Superior temporal gyrus (tissue), 1 donor: Measurements from ENCODE around the gene ANKRD55.
"Not testable (repeated sequence)": the region's sequence is repeated elsewhere in the genome, so short reads cannot be mapped to it uniquely, and the experiment has no call there.

Experiments used
- DNase-seq: peaks from one replicate; pipeline ENCODE4 v3.0.0-alpha.2; 2016; ENCODE audit errors: extremely low spot score

ANKRD55 gene

DNA sequence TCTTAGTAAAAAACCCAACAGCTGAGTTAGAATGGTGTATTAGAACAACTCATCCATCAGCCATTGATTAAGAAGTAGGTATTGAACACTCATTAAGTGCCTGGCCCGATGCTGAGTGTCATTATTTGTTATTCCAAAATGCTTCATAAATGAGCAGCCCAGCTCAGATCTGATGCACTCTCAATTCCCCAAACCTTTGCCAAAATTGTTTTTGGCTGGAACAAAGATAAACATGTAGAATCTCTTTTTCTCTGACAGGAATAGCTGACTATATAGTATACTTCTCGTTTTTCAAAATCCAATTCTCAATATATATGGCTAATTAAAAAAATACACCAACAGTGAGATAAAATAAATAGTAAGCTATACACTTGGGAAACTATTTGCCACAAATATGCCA, 20.0 kb upstream of the ANKRD55 start:
- DNase-seq: no peak

DNA sequence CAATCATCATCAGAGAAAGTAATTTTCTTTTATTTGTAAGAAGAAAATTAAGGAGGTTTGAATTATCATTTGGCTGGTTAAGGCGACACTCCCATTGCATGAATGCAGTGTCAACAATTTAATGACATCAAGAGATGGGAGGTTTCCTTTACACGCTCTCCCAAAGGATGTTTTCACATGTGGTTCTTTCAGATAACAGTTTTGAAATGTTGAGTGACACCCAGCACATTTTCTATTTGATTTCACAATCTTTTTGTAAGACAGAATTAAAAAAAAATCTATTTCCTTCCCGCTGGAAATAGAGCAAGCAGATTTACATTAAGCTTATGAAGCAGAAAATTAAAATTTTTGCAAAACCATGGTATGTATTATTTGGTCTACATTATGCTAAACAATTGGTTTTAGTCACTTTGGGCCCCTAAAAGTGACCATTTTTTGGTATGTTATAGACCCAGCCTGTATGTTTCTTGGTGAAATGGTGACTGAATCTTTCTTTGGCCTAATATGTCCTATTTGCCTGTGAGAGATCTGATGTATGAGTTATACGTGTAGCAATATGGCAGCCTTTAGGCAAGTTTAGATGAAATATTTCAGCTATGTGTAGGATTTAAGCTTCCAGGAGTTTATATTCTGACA, 18.9 kb upstream of the ANKRD55 start:
- DNase-seq: no peak

DNA sequence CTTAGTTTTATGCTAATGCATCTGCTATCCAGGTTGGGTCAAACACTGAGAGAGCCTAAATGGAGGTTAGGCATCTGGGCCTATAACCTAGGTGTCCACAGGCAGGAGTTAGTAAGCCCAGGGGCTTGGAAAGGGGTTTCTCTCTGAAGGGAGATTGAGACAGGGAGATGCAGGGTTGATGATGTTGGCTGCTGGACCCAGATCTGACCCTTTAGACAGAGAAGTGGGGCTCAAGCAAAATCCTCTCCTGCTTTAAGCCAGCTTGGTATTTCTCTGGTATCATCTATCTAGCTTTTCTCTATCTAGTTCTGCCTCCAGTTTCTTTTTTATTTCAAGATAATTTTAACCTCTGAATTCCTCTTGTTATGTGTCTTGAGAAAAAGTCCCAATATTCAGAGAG, 18.3 kb upstream of the ANKRD55 start:
- DNase-seq: no peak

DNA sequence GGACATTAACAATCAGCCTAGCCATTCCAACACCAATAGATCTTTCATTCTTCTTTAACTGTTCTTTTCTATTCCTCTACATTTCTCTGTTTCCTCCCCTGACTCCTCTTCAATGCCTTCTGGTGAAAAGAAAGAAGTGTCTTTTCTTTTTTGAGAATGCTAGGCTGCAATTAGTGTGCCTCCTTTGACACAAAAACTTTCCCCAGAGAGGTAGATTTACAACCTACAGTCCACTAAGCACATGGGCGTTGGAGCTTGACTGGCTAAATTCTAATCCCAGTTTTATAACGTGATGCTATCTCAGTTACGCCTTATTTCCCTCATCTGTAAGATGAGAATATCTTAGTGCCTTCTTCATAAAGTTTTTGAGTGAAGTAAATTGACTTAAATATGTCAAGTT, 16.9 kb upstream of the ANKRD55 start:
- no peak for DNase-seq

- DNase-seq: not testable (repeated sequence)
These were observed 16.0 kb upstream of the ANKRD55 start for GRCh38 chr5:56249085-56249484.

GRCh38 chr5:56247592-56247991, 14.5 kb upstream of the ANKRD55 start:
- DNase-seq: no peak

GRCh38 chr5:56246769-56247168, 13.6 kb upstream of the ANKRD55 start:
- no peak for DNase-seq

- no peak for DNase-seq
These were observed 12.4 kb upstream of the ANKRD55 start for GRCh38 chr5:56245481-56245880.

DNA sequence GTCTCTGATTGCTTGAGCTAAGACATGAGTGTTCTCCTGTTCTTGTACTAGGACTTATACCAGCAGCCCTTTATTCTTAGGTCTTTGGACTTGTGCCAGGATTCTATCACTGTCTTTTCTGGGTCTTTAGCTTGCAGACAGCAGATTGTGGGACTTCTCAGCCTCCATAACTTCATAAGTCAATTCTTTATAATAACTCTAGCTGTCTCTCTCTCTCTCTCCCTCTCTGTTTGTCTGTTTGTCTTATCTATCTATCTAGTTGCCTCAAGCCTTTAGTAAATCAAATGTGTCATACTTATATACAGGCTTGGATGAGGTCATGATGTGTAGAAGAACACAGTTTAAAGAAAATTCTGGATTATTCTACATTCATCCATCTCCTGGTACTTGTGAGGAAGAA, 11.5 kb upstream of the ANKRD55 start:
- DNase-seq: no peak

- not testable (repeated sequence) for DNase-seq
These were observed 9.1 kb upstream of the ANKRD55 start for GRCh38 chr5:56242271-56242670.

- no peak for DNase-seq
These were observed 592 bp downstream of the ANKRD55 start for GRCh38 chr5:56232538-56232937.

GRCh38 chr5:56230576-56230975, 2.6 kb downstream of the ANKRD55 start:
- DNase-seq: no peak

DNA sequence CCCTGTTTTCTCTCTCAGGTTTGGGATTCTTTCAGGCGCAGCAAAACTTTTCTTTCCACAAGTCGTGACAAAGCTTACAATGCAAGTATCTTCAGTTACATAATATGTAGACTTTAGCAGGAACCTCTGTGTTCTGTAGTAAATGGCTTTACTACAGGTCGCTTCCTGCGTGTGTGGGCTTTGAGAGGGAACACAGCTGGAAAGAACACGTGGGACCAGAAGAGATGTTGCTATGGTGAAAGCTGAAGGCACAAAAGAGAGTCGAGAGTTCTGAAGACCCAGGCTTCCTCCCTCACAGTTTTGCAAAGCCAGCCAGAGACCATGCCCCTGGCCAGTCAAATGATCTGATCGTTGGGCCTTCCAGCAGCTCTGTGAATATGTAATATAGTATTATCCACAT, 4.0 kb downstream of the ANKRD55 start:
- DNase-seq: no peak

DNA sequence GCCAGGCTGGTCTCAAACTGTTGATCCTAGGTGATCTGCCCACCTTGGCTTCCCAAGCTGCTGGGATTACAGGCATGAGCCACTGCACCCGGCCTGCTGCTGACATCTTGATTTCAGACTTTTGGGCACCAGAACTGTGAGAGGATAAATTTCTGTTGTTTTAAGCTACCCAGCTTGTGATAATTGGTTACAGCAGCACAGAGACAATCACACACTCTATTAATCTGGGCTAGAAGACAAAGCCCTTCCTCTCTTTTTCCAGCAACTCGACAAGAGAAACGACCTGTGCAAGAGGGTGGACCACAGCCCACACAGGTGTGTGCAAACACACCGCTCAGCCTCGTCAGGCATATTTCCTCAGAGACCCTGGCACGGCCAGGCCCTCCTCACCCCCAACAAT, 4.5 kb downstream of the ANKRD55 start:
- no peak for DNase-seq

DNA sequence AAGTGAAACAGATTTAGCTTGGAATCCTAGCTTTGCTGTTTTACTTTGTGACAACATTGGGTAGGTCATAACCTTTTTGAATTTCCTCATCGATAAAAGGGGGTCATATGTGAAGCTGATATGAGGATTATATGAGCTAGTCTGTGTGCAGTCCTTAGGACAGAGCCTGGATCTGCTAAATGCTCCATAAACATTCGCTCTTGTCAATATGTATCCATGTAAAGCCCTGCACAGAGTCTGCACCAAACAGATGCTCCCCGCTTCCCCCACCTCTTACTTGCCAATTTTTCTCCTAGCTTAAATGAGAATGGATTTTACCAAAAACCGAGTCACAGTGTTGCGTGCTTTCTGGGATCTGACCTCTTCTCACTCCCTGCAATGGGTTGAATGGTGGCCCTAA, 5.4 kb downstream of the ANKRD55 start:
- no peak for DNase-seq

DNA sequence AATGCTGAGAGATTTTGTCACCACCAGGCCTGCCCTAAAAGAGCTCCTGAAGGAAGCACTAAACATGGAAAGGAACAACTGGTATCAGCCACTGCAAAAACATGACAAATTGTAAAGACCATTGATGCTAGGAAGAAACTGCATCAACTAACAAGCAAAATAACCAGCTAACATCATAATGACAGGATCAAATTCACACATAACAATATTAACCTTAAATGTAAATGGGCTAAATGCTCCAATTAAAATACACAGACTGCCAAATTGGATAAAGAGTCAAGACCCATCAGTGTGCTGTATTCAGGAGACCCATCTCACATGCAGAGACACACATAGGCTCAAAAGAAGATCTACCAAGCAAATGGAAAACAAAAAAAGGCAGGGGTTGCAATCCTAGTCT, 9.8 kb downstream of the ANKRD55 start:
- DNase-seq: not testable (repeated sequence)

DNA sequence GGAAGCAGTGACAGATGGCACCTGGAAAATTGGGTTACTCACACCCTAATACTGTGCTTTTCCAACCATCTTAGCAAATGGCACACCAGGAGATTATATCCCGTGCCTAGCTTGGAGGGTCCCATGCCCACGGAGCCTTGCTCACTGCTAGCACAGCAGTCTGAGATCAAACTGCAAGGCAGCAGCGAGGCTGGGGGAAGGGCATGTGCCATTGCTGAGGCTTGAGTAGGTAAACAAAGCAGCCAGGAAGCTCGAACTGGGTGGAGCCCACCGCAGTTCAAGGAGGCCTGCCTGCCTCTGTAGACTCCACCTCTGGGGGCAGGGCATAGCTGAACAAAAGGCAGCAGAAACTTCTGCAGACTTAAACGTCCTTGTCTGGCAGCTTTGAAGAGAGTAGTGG, 11.5 kb downstream of the ANKRD55 start:
- not testable (repeated sequence) for DNase-seq

DNA sequence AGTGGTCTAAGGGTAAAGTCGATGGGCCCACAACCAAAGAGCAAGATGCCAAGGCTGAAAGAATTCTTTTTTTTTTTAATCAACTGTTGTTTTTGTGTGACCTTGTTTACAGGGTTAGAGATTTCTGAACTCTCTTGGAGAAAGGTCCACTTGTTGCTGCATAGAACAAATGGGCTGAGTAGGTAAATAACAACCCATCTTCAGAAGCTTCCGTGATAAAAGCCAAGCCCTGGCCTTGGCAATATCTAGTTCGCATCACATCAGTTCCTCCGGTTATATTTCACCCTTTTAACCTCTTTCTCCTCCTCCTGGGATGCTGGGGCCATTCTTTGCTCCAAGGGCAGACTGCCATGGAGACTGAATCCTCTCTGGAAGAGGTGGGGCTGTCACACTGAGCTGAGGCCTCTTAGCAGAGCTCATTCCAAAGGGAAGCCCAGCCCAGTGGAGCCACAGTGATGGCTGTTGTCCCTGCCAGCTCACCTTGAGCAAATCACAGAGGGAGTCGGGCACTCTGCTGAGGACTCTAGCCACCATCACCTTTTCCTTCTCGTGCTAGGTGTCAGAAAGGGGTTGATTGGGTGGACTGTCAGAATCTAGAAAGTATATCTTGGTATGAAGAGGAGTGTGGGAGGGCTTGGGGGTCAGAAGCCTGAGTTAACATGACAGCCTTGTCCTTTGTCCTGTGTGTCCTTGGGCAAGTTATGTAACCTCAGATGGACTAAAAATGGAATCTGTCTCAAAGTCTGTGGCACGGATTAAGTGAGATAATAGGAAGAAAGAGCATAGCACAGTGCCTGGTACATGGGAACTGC, 17.9 kb downstream of the ANKRD55 start:
- DNase-seq: no peak

DNA sequence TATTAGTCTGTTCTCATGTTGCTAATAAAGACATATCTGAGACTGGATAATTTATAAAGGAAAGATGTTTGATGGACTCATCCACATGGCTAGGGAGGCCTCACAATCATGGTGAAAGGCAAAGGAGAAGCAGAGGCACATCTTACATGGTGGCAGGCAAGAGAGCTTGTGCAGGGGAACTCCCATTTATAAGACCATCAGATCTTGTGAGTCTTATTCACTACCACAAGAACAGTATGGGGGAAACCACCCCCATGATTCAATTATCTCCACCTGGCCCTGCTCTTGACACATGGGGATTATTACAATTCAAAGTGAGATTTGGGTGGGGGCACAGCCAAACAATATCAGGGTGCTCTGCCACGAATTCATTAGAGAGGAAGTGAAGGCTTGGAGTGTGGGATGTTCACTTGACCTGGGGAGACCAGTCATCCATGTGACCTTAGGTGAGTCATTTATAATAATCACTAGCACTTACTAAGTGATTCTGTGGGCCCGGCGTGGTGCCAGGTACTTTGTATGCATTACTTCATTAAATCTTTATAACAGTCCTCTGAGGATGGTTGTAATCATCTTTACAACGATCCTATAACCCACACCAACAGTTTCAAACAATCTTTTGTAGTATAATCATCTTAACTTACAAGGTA, 19.1 kb downstream of the ANKRD55 start:
- DNase-seq: not testable (repeated sequence)

DNA sequence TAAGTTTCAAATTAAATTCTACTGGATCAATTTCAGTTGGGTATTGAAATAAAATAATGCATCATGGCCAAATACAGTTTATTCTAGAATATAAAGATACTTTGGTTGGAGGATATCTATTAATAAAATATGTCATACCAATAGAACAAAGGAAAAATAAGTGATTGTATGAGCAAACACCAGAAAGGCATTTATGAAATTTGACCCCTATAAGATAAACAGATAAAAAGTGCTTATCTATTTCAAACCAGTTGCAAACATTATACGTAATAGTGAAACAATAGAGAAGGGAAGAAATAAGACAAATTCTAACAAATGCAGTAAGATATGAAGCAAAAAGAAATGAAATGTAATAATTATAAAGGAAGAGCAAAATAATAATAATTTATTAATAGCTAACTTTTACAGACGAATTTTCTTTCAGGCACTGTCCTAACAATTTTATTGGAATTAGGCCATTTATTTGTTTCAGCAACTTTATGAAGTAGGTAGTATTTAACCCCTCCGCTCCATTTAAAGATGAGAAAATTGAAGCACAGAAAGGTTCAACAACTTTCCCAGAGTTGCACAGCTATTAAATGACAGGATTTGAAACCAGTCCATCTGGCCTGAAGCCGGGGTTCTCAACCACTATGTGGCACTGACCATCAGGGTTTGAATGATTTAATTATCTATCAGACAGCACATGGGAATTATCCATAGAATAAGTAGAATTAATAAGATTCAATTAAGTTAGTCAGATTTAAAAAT, 20.8 kb downstream of the ANKRD55 start:
- no peak for DNase-seq

- no peak for DNase-seq
These were observed 21.7 kb downstream of the ANKRD55 start for GRCh38 chr5:56211298-56211865.

DNA sequence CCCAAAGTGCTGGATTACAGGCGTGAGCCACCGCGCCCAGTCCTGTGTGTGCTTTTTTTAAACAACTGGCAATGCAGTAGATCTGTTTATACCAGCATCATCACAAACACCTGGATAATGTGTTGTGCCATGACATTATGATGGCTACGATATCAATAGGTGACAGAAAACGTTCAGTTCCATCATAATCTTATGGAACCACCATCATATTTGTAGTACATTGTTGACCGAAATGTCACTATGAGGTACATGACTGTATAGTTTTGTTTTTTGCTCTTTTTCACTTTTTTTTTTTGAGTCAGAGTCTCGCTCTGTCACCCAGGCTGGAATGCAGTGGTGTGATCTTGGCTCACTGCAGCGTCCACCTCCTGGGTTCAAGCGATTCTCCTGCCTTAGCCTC, 24.4 kb downstream of the ANKRD55 start:
- DNase-seq: no peak
